Measurements from ENCODE around the gene CFAP100. TPM values are rescaled to one million over a fixed set of nuclear protein-coding genes. Genes with fewer than 3 reads are reported as not detected.

CFAP100 gene
- total and polyA plus RNA-seq, 2 of the 4 experiments (the other 2 are of a cell fraction) = not detected

Other genes with a start within 250 kb of the CFAP100 start
- gene ALDH1L1, start 214.3 kb upstream of the CFAP100 start, total RNA-seq (2012; rRNA removed) = not detected in 2 replicates
- gene ALDH1L1, start 214.3 kb upstream of the CFAP100 start, polyA plus RNA-seq (2012; rRNA removed) = not detected in 2 replicates
- under 0.01 and 0.18 TPM in 2 replicates for gene KLF15, start 37.5 kb upstream of the CFAP100 start, total RNA-seq (2012; rRNA removed)
- 0.14 and 0.24 TPM in 2 replicates for gene KLF15, start 37.5 kb upstream of the CFAP100 start, polyA plus RNA-seq (2012; rRNA removed)
- gene ZXDC, start 81.0 kb downstream of the CFAP100 start, total RNA-seq (2012; rRNA removed) = 13.1 and 14.3 TPM in 2 replicates
- 11.5 and 12.2 TPM in 2 replicates for gene ZXDC, start 81.0 kb downstream of the CFAP100 start, polyA plus RNA-seq (2012; rRNA removed)
- gene UROC1, start 122.9 kb downstream of the CFAP100 start, total RNA-seq (2012; rRNA removed) = not detected in 2 replicates
- not detected in 2 replicates for gene UROC1, start 122.9 kb downstream of the CFAP100 start, polyA plus RNA-seq (2012; rRNA removed)
- gene CHST13, start 129.2 kb downstream of the CFAP100 start, total RNA-seq (2012; rRNA removed) = not detected in 2 replicates
- not detected in 2 replicates for gene CHST13, start 129.2 kb downstream of the CFAP100 start, polyA plus RNA-seq (2012; rRNA removed)
- not detected in 2 replicates for gene C3orf22, start 164.0 kb downstream of the CFAP100 start, total RNA-seq (2012; rRNA removed)
- not detected in 2 replicates for gene C3orf22, start 164.0 kb downstream of the CFAP100 start, polyA plus RNA-seq (2012; rRNA removed)